HepG2 (cell line): ENCODE measurements around the gene TST. TPM values are rescaled to one million over a fixed set of nuclear protein-coding genes. Genes with fewer than 3 reads are reported as not detected.

Experiments
- ATF4 ChIP-seq, 2 experiments: fragments of 450-650 bp in 1 of 2; sonication (generic) in 1 of 2; formaldehyde crosslinking; IDR thresholded peaks; 2 replicates each; pipeline versions ENCODE4 v1.5.0 to v1.8.0; 2020 to 2022; ENCODE audit warnings: mild to moderate bottlenecking in 1 of 2, missing genetic modification reagents in 1 of 2
- KLF13 ChIP-seq: sonication (generic); formaldehyde crosslinking; IDR thresholded peaks from 2 replicates; pipeline ENCODE4 v1.4.0; 2020; ENCODE audit warnings: mild to moderate bottlenecking, missing genetic modification reagents
- MLXIP ChIP-seq: sonication (generic); formaldehyde crosslinking; IDR thresholded peaks from 2 replicates; pipeline ENCODE4 v1.9.0; 2021; ENCODE audit warnings: missing genetic modification reagents, borderline replicate concordance
- MXI1 ChIP-seq: IDR thresholded peaks from 3 replicates; pipeline ENCODE4 v1.6.1; 2012; ENCODE audit warnings: low read depth, low read length, inconsistent platforms, borderline replicate concordance
- PTBP1 ChIP-seq: fragments of 200-400 bp; formaldehyde crosslinking; IDR thresholded peaks from 2 replicates; pipeline ENCODE4 v1.6.1; 2018; ENCODE audit warnings: low read length, low read depth; ENCODE audit not compliant: poor library complexity, severe bottlenecking
- RFXANK ChIP-seq: IDR thresholded peaks from 2 replicates; pipeline ENCODE4 v1.6.1; 2016
- THAP11 ChIP-seq: IDR thresholded peaks from 2 replicates; pipeline ENCODE4 v1.6.1; 2016; ENCODE audit warnings: missing biosample characterization, missing genetic modification reagents
- THAP9 ChIP-seq: sonication (generic); formaldehyde crosslinking; IDR thresholded peaks from 2 replicates; pipeline ENCODE4; 2020; ENCODE audit warnings: missing genetic modification reagents, mild to moderate bottlenecking, borderline replicate concordance
- TRIM22 ChIP-seq: fragments of 450-650 bp; IDR thresholded peaks from 2 replicates; pipeline ENCODE4 v1.6.1; 2017
- USF2 ChIP-seq, 2 experiments: sonication (generic) in 1 of 2; formaldehyde crosslinking in 1 of 2; IDR thresholded peaks; 2 replicates each; pipeline versions ENCODE4 v1.5.1 to v1.6.1; 2011 to 2020; ENCODE audit warnings: borderline replicate concordance in 1 of 2, low read depth in 1 of 2, low read length in 1 of 2, mild to moderate bottlenecking in 1 of 2, missing genetic modification reagents in 1 of 2, moderate library complexity in 1 of 2
- ZBTB21 ChIP-seq: sonication (generic); formaldehyde crosslinking; IDR thresholded peaks from 2 replicates; pipeline ENCODE4 v1.4.0; 2020; ENCODE audit warnings: missing genetic modification reagents
- ZFP37 ChIP-seq: sonication (generic); formaldehyde crosslinking; IDR thresholded peaks from 2 replicates; pipeline ENCODE4 v1.4.0; 2020; ENCODE audit warnings: missing genetic modification reagents, borderline replicate concordance
- ZNF275 ChIP-seq: sonication (generic); formaldehyde crosslinking; IDR thresholded peaks from 2 replicates; pipeline ENCODE4 v1.8.0; 2022; ENCODE audit warnings: missing genetic modification reagents, mild to moderate bottlenecking, inconsistent platforms, borderline replicate concordance
- ZNF350 ChIP-seq: sonication (generic); formaldehyde crosslinking; IDR thresholded peaks from 2 replicates; pipeline ENCODE4 v1.4.0; 2020; ENCODE audit warnings: mild to moderate bottlenecking, low read depth, missing genetic modification reagents, borderline replicate concordance
- ZNF619 ChIP-seq: sonication (generic); formaldehyde crosslinking; IDR thresholded peaks from 2 replicates; pipeline ENCODE4 v1.4.0; 2020; ENCODE audit warnings: mild to moderate bottlenecking, missing genetic modification reagents
- ZNF713 ChIP-seq: sonication (generic); formaldehyde crosslinking; IDR thresholded peaks from 2 replicates; pipeline ENCODE4 v1.4.0; 2020; ENCODE audit warnings: mild to moderate bottlenecking, missing genetic modification reagents
- polyA plus RNA-seq, 8 experiments: library from polyadenylated mRNA; depleted of rRNA in 3 of 8; stranded (reverse) in 7 of 8; unstranded in 1 of 8; fragments of >200 nt; fragmentation: Illumina TruSeq in 4 of 8; extraction: Trizol in 4 of 8; gene quantifications; 2 replicates each; pipeline versions ENCODE4 v1.2.1 to v1.2.3, GENCODE V29; 2011 to 2016; ENCODE audit warnings: low read depth in 4 of 8, missing spikeins in 1 of 8, mixed read lengths in 1 of 8; ENCODE audit not compliant: insufficient read depth in 1 of 8
- total RNA-seq, 5 experiments: library from RNA; depleted of rRNA; stranded (reverse); fragments of >200 nt; fragmentation: Illumina TruSeq; extraction: Trizol; gene quantifications; 2 replicates each; pipeline ENCODE4 v1.2.3, GENCODE V29; 2016; ENCODE audit warnings: low read depth in 1 of 5

TST gene
- total and polyA plus RNA-seq, 2 of the 13 experiments (the other 11 are each of a cell fraction or from before 2014, with no cell fraction given), result 44.6 to 63.6 TPM

- TF ChIP-seq ZNF275 (CRISPR knock-in tag), result no peak
- TF ChIP-seq ZNF713, result 0 out of 2 replicates have a peak, but pooled peaks have one; percentile 22
- no peak for TF ChIP-seq USF2 (IDR thresholded peaks at IDR 0.05; ENCODE audit: low read depth, low read length)
- no peak for TF ChIP-seq USF2 (CRISPR knock-in tag; IDR thresholded peaks at IDR 0.05; ENCODE audit: borderline replicate concordance)
- no peak for TF ChIP-seq THAP11 (CRISPR knock-in tag)
- no peak for TF ChIP-seq TRIM22
- no peak for TF ChIP-seq ZNF350 (CRISPR knock-in tag)
- TF ChIP-seq MLXIP, result no peak
- no peak for TF ChIP-seq KLF13 (CRISPR knock-in tag)
- no peak for TF ChIP-seq ZBTB21
- 0 out of 2 replicates have a peak, but pooled peaks have one; percentile 35 for TF ChIP-seq THAP9 (CRISPR knock-in tag)
- no peak for TF ChIP-seq ZFP37
- 0 out of 2 replicates have a peak, but pooled peaks have one; percentile 23 for TF ChIP-seq ZNF619 (CRISPR knock-in tag)
- TF ChIP-seq RFXANK (CRISPR knock-in tag), result no peak
- no peak for TF ChIP-seq PTBP1
- no peak for TF ChIP-seq ATF4 (CRISPR knock-in tag; IDR thresholded peaks at IDR 0.05)
- no peak for TF ChIP-seq MXI1
Measured at GRCh38 chr22:37018086-37018814, 997 bp downstream of the TST start (continued).
